NCI-H1092 (cell line): ENCODE data around the gene GLA.

ENCODE experiments used
- DNase-seq: peaks from one replicate; lab custom pipeline; 2025; lab: John Stamatoyannopoulos, UW

GLA gene

DNA sequence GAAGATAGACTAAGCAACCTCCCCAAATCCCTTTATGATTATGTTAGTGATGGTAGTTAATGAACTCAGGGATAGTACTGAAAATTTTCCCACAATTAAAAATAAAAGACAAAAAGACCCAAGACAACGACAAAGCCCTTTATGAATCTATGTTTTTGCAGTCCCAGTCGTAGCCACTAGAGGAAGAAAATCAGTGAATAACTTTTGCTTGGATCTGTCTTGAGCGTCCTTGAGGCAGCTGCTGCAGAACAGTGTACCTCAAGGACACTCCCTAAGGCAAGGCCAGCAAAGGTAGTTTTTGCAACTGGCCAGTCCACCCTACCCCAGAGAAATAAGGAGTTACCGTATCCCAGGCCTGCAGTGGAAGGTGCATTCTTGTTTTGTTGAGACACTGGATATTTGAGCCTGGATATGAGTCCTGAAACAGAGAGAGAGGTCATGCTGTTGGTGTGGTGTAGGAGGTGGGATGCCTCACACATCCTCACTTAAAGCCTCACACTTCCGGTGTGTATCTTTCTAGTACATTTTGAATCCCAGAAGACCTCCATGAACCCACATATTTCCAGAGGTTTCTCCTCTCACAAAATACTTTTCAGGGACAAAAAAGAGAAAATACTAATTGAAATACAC is 50.4 kb downstream of the GLA start:
- no peak for DNase-seq

DNA sequence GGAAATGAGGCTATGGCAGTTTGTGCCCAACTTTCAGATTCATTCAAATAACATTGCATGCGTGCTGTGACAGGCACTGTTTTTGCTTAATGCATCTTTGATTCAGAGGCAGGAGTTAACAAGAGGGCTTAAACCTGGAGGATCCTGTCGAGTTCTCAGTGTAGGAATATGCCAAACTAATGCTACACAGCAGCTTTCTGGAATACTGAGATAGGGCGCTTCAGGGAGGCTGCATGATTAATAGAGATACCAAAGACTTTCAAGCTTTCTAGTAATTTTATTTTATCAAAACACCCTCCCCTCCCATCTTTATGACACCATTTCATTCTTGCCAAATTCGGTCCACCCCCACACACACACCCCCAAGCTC is 58.5 kb downstream of the GLA start:
- DNase-seq, result no peak

DNA sequence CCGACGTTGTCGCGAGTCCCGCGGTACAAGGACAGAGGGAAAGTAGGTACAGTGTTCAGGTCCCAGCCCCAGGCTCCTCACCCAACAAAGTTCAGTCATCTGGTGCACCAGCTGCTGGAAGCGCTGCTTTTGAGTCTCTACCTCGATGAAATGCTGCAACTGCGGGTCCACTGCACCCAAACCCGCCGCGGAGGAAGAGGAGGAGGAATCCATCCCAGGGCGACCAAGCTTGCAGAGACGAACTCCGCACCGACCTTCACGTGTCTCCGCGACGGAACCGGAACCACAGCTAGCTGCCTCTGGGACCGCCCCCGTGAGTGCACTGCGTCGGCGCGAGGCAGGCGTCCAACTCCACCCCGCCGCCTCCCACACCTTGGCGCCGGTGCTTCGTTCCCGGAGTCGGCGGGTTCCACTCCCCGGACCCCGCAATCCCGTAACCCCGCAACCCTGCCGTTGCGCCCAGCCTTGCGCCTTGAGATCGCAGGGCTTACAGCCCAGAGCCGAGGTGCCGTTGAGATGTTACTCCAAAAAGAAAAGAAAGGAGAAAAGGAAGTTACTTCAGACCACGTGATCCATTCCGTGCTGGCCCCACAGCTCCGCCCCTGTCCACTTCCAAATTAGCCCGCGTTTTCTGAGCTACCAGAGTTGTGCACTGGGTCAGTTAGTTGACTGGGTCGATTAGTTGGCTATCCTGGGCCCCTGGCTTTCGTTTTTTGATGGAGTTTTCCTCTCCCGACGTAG is 59.1 kb downstream of the GLA start, which contains the start of gene TIMM8A:
TIMM8A (minus strand) TSS at position 291 of the 741 bp plus-strand sequence; CDS start at position 213, 78 bp downstream.
- peak; percentile 69 for DNase-seq

DNA sequence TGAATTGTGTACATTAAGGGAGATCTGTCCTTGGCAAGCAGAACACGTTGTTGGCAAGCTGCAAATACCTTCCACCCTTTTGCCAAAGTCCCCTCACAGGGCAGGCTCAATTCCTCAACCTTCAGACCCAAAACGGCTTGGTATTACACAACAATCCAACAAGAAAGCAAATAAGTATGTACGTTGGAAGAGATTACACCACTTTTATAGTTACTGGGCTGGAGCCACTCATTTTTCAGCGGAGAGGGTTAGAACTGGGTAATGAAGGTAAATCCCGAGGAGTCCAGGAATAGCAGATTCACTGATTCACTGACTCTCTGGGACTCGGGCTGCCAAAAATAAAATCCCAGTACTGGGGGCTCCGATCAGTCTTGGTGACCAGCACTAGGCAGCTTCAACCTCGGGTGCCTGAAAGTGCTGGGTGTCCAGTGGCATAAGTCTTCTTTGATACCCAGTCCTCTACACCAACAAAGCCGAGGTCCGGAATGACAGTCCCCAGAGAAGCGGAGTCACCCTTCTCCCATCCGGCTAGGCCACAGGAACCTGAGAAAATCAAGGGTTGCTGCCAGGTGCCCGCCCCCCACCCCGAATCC is 59.8 kb downstream of the GLA start:
- no peak for DNase-seq
